ENCODE data around the gene PHF14.
"Not testable (repeated sequence)": the region's sequence is repeated elsewhere in the genome, so short reads cannot be mapped to it uniquely, and the experiment has no call there.

DNA sequence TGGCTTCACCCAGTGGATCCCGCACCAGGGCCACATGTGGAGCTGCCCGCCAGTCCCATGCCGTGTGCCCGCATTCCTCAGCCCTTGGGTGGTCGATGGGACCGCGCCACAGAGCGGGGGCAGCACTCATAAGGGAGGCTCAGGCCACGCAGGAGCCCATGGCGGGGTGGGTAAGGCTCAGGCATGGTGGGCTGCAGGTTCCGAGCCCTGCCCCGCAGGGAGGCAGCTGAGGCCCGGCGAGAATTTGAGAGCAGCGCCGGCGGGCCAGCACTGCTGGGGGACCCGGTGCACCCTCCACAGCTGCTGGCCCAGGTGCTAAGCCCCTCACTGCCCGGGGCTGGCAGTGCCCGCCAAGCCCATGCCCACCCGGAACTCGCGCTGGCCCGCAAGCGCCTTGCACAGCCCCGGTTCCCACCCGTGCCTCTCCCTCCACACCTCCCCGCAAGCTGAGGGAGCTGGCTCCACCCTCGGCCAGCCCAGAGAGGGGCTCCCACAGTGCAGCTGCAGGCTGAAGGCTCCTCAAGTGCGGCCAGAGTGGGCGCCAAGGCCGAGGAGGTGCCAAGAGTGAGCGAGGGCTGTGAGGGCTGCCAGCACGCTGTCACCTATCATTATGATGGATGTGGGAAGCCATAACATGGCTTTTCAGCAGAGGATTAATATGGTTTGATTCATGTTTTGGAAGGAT lies 22.0 kb downstream of the PHF14 start:
- not testable (repeated sequence) for TF ChIP-seq EZH2 (optimal IDR thresholded peaks at IDR 0.05; ENCODE audit: low read depth, low read length)
- TF ChIP-seq, protein P1, sequence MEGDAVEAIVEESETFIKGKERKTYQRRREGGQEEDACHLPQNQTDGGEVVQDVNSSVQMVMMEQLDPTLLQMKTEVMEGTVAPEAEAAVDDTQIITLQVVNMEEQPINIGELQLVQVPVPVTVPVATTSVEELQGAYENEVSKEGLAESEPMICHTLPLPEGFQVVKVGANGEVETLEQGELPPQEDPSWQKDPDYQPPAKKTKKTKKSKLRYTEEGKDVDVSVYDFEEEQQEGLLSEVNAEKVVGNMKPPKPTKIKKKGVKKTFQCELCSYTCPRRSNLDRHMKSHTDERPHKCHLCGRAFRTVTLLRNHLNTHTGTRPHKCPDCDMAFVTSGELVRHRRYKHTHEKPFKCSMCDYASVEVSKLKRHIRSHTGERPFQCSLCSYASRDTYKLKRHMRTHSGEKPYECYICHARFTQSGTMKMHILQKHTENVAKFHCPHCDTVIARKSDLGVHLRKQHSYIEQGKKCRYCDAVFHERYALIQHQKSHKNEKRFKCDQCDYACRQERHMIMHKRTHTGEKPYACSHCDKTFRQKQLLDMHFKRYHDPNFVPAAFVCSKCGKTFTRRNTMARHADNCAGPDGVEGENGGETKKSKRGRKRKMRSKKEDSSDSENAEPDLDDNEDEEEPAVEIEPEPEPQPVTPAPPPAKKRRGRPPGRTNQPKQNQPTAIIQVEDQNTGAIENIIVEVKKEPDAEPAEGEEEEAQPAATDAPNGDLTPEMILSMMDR (IDR thresholded peaks at IDR 0.05; ENCODE audit: low read length) = not testable (repeated sequence)

Measured in MM.1S (cell line).